NB4 (cell line): ENCODE results near the gene MRPL45.

Experiments used
- DNase-seq: peaks from one replicate; pipeline ENCODE4 v3.0.0; 2010; ENCODE audit warnings: low read depth
- H3K4me3 ChIP-seq: one replicate; pipeline ENCODE4 v1.5.1; 2011; ENCODE audit warnings: mild to moderate bottlenecking, low read depth, low read length, moderate library complexity
- MYC ChIP-seq: IDR thresholded peaks from 2 replicates; pipeline ENCODE4 v1.6.1; 2011; ENCODE audit warnings: low read depth, low read length
- POLR2A ChIP-seq: IDR thresholded peaks from 2 replicates; pipeline ENCODE4 v1.6.1; 2011; ENCODE audit warnings: mild to moderate bottlenecking; ENCODE audit not compliant: insufficient read length; ENCODE audit errors: extremely low read depth
- TF ChIP-seq, protein P1 (sequence below): IDR thresholded peaks from 2 replicates; pipeline ENCODE4 v1.6.1; 2011; ENCODE audit warnings: low read depth, low read length
- TF ChIP-seq, protein P2 (sequence below): IDR thresholded peaks from one replicate; pipeline ENCODE4 v1.5.1; 2012; ENCODE audit warnings: low read depth, low read length

The MRPL45 gene

DNA sequence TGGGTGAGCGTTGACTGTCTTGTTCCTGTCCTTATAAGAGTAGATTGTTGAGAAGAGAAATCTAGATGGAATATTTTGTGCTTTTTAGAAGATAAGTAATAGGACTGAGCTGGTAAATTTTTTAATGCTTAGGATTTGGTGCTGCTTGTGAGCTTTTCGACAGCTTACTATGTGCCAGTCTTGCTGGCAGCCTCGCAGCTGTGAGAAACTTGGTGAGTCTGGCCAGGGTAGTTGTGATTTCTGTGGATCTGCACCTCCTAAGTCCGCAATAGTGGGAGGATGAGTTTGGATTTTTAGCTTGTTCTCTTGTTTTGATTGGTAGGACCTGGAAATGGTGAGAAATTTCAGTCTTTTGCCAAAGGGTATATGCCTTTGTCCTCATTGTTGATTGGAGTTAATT, 58.3 kb downstream of the MRPL45 start:
- no peak for DNase-seq
- TF ChIP-seq, protein P1, sequence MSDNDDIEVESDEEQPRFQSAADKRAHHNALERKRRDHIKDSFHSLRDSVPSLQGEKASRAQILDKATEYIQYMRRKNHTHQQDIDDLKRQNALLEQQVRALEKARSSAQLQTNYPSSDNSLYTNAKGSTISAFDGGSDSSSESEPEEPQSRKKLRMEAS = no peak
- no peak for TF ChIP-seq POLR2A
- TF ChIP-seq, protein P2, sequence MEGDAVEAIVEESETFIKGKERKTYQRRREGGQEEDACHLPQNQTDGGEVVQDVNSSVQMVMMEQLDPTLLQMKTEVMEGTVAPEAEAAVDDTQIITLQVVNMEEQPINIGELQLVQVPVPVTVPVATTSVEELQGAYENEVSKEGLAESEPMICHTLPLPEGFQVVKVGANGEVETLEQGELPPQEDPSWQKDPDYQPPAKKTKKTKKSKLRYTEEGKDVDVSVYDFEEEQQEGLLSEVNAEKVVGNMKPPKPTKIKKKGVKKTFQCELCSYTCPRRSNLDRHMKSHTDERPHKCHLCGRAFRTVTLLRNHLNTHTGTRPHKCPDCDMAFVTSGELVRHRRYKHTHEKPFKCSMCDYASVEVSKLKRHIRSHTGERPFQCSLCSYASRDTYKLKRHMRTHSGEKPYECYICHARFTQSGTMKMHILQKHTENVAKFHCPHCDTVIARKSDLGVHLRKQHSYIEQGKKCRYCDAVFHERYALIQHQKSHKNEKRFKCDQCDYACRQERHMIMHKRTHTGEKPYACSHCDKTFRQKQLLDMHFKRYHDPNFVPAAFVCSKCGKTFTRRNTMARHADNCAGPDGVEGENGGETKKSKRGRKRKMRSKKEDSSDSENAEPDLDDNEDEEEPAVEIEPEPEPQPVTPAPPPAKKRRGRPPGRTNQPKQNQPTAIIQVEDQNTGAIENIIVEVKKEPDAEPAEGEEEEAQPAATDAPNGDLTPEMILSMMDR = no peak
- no peak for TF ChIP-seq MYC
- H3K4me3 ChIP-seq = peak overlapping the region; percentile 3

DNA sequence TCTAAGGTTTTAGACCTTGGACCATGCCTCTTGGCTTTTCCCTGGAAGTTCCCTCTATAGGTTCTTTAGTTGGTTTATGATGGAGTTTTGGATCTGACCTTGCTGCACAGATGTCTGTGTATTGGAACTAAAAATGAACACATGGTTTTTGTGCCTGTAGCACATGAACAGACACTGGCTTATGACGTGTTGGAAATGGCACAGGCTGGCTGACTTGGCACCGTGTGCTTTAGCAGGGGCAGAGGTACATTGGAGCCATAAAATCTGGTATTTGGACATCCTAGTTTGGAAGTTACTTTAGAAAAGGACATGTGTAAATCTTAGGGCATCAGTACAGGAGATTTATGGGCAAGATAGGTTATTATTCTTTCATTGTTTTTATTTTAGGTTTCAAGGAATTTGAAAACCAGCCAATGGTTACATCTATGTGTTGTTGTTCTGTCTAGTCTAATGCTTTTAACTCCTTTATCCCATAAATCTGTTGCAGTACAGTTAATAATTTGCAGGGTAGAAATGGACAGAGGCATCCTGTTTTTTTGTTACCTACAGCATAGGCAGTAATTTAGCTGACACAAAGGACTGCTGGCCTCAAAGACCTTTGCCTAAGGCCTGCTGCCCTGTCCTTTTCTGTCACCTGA, 60.6 kb downstream of the MRPL45 start:
- DNase-seq = no peak
- no peak overlapping the region for H3K4me3 ChIP-seq

DNA sequence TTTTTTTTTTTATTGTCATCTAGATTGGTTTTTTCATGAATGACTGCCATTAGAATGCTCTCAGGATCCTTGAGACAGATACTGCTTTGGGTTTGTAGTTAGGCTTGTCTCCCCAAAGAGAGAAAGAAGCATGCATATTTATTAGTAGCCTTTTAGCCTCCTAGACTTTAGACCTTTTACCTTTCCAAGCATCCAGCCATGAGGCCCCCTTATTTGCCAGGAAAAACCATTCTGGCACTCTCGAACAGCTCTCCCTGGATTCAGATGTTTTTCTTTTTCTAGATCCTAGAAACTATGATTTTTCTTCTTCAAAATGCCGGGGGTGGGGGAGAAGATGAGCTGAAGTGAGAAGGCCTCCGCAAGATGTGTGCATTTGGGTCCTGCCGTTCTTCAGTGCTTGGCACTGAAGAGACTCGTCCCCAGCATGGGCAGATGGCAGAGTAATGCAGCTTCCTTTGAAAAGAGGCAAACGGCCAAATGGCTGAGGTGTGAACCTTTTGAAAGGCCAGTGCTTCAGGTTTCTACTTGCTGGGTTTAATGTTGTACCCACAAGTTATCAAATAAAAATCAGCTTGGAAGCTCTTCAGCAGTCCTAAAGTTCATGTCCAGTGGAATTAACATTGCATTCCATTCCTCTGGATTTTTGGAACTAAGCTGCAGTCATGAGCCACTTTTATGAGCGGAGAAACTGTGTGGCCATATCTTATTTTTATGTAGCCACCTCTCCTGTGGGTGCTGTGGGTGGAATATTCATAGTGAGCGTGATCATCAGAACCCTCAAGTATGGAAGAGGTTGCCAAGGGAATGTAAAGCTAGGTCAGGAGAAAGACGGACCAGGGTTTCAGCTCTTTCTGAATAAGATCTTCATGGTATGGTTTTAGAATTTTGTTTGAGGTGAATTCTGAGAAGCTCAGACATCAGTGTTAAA, 61.9 kb downstream of the MRPL45 start:
- TF ChIP-seq POLR2A (no peak), MYC (no peak)
- TF ChIP-seq, protein P1 = no peak
- TF ChIP-seq, protein P2 = no peak
- no peak overlapping the region for H3K4me3 ChIP-seq
- no peak for DNase-seq

More for the DNA sequence above, 60.6 kb downstream of the MRPL45 start:
- no peak for TF ChIP-seq MYC
- TF ChIP-seq POLR2A = no peak
- TF ChIP-seq, protein P2 = no peak
- TF ChIP-seq, protein P1 = no peak

DNA sequence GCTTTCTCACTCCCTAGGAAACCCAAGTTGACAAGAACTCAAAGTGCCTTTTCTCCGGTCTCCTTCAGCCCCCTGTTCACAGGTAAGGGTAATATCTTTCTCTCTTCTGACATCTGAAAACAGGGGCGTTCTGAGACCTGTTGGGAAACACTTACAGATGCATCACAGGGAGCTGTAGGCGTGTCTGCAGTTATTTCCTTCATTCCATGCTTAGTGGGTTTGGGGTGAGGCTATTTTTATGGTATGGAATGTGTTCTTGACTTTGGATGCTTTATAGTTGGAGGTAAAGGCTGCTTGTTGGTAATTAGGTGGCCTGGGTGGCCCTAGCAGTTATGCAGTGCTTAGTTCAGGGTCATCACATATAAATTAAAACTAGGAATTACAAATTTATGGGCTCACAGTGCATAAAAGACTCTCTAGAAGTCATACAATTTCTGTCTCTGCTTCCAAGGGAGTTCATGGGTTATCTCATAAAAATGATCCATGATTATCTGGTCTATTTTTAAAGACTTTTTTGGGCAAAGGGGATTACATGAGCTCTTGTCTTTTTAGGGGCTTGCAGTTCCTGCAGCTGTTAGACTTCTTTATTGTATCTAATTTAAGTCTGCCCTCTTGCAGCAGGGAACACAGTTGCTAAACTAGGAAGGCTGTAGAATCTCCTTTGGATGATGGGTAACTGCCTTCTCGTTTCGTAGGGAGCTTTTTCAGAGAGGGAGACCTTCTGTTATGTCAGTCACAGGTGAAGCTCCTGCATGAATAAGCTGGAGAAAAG, 64.9 kb downstream of the MRPL45 start:
- TF ChIP-seq, protein P2 = no peak
- TF ChIP-seq MYC (no peak), POLR2A (no peak)
- TF ChIP-seq, protein P1 = no peak
- H3K4me3 ChIP-seq = no peak overlapping the region
- no peak for DNase-seq

DNA sequence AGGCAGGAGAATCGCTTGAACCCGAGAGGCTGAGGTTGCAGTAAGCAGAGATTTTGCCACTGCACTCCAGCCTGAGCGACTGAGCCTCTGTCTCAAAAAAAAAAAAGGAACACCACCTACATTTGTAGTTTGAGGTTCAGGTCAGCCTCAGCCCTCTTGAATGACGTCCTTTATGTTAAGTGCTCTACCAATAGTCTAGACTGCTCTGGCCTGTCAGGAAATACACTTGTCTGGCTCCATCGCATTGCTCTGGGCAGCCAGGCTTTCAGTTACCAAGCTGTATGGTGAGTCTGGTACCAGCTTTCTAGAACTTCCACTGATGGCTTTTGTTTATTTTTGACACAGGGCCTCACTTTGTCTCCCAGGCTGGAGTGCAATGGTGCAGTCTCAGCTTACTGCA, 66.0 kb downstream of the MRPL45 start:
- H3K4me3 ChIP-seq = no peak overlapping the region
- TF ChIP-seq MYC (no peak), POLR2A (no peak)
- TF ChIP-seq, protein P2 = no peak
- TF ChIP-seq, protein P1 = no peak
- no peak for DNase-seq
